Breast epithelium (tissue), 3 donors: ENCODE measurements around the gene BMAL2.

Experiments used
- CTCF ChIP-seq, 3 donors: fragments of 450-650 bp; IDR thresholded peaks; one replicate each; pipeline ENCODE4 v1.5.1; 2016 to 2017; ENCODE audit warnings: antibody characterized with exemption in 3 of 3, mild to moderate bottlenecking in 3 of 3, moderate library complexity in 3 of 3
- POLR2A ChIP-seq: fragments of 450-650 bp; IDR thresholded peaks from one replicate; pipeline ENCODE4 v1.6.1; 2016; ENCODE audit warnings: antibody characterized with exemption, mild to moderate bottlenecking, moderate library complexity
- POLR2AphosphoS5 ChIP-seq, 3 donors: sonication (generic); formaldehyde crosslinking; IDR thresholded peaks; one replicate each; pipeline ENCODE4 v1.6.1; 2017; ENCODE audit warnings: antibody characterized with exemption in 3 of 3

- TF ChIP-seq CTCF (IDR thresholded peaks at IDR 0.05) (no peak), POLR2A (no peak), POLR2AphosphoS5 (IDR thresholded peaks at IDR 0.05) (no peak)
These were observed 49.6 kb downstream of the BMAL2 start for GRCh38 chr12:27382171-27382795.
